Lung microvascular endothelial cell (primary cell): Measurements from ENCODE around the gene HMGXB4. TPM values are rescaled to one million over a fixed set of nuclear protein-coding genes. Genes with fewer than 3 reads are reported as not detected.

ENCODE experiments used
- total RNA-seq: library from RNA; depleted of rRNA; stranded (reverse); fragments of >200 nt; gene quantifications from 2 replicates; pipeline ENCODE4 v1.2.1, GENCODE V29; 2014

HMGXB4 gene
- total RNA-seq, 1 donor from 2014 or later = 8.1 TPM

Other genes with a start within 250 kb of the HMGXB4 start
- not detected in 2 replicates for gene ISX, start 191.3 kb upstream of the HMGXB4 start, total RNA-seq
- gene TOM1, start 42.4 kb downstream of the HMGXB4 start, total RNA-seq = 18.1 and 27.2 TPM in 2 replicates
- gene HMOX1, start 123.6 kb downstream of the HMGXB4 start, total RNA-seq = 50.3 and 60.7 TPM in 2 replicates
- 15.3 and 31.8 TPM in 2 replicates for gene MCM5, start 142.6 kb downstream of the HMGXB4 start, total RNA-seq